Stimulated activated naive CD8-positive, alpha-beta T cell treated with anti-CD3 and anti-CD28 coated beads, Interleukin-15, Interleukin-2, amounts not matched to agents 100 ng/mL and 50 ng/mL, for 24 hours (primary cell): Measurements from ENCODE around the gene AQP2.

Source experiments
- H3K27ac Mint-ChIP-seq: one replicate; pipeline ENCODE4 v1.8.0; 2021; ENCODE audit warnings: mild to moderate bottlenecking, mixed read lengths
- H3K27me3 Mint-ChIP-seq: one replicate; pipeline ENCODE4 v1.8.0; 2021; ENCODE audit warnings: mixed read lengths
- H3K36me3 Mint-ChIP-seq: one replicate; pipeline ENCODE4 v1.8.0; 2021; ENCODE audit warnings: low read depth, mixed read lengths
- H3K4me1 Mint-ChIP-seq: one replicate; pipeline ENCODE4 v1.8.0; 2021; ENCODE audit warnings: low read depth, mixed read lengths
- H3K4me3 Mint-ChIP-seq: one replicate; pipeline ENCODE4 v1.8.0; 2021; ENCODE audit warnings: mild to moderate bottlenecking, mixed read lengths
- H3K9me3 Mint-ChIP-seq: one replicate; pipeline ENCODE4 v1.8.0; 2021; ENCODE audit warnings: mixed read lengths

AQP2 gene

GRCh38 chr12:49943625-49943960, 6.9 kb upstream of the AQP2 start:
- H3K27me3 Mint-ChIP-seq: no peaks in the 10 kb centered on the region

GRCh38 chr12:49944046-49944445, 6.5 kb upstream of the AQP2 start:
- Mint-ChIP-seq H3K27ac (no peak overlapping the region), H3K36me3 (no peaks in the 10 kb centered on the region), H3K4me3 (no peak overlapping the region), H3K27me3 (no peaks in the 10 kb centered on the region), H3K4me1 (peaks cover 27% of the 10 kb centered on the region), H3K9me3 (no peaks in the 10 kb centered on the region)

More at GRCh38 chr12:49943625-49943960, 6.9 kb upstream of the AQP2 start:
- no peak overlapping the region for H3K4me3 Mint-ChIP-seq
- no peaks in the 10 kb centered on the region for H3K9me3 Mint-ChIP-seq
- peaks cover 27% of the 10 kb centered on the region for H3K4me1 Mint-ChIP-seq
- H3K36me3 Mint-ChIP-seq: no peaks in the 10 kb centered on the region
- H3K27ac Mint-ChIP-seq: no peak overlapping the region

- peaks cover 27% of the 10 kb centered on the region for H3K4me1 Mint-ChIP-seq
- H3K9me3 Mint-ChIP-seq: no peaks in the 10 kb centered on the region
- H3K27me3 Mint-ChIP-seq: no peaks in the 10 kb centered on the region
- H3K36me3 Mint-ChIP-seq: no peaks in the 10 kb centered on the region
- peak overlapping the region; percentile 85 for H3K4me3 Mint-ChIP-seq
- H3K27ac Mint-ChIP-seq: peak overlapping the region; percentile 95
Measured at GRCh38 chr12:49944718-49945117, 5.8 kb upstream of the AQP2 start.

- H3K4me1 Mint-ChIP-seq: peaks cover 27% of the 10 kb centered on the region
- peak overlapping the region; percentile 95 for H3K27ac Mint-ChIP-seq
- H3K9me3 Mint-ChIP-seq: no peaks in the 10 kb centered on the region
- H3K27me3 Mint-ChIP-seq: no peaks in the 10 kb centered on the region
- H3K36me3 Mint-ChIP-seq: no peaks in the 10 kb centered on the region
- H3K4me3 Mint-ChIP-seq: peak overlapping the region; percentile 85
Measured at GRCh38 chr12:49945394-49946080, 5.0 kb upstream of the AQP2 start.

GRCh38 chr12:49946086-49946485, 4.5 kb upstream of the AQP2 start:
- Mint-ChIP-seq H3K36me3 (no peaks in the 10 kb centered on the region), H3K4me3 (no peak overlapping the region), H3K9me3 (no peaks in the 10 kb centered on the region), H3K27ac (peak overlapping the region; percentile 95), H3K4me1 (peaks cover 27% of the 10 kb centered on the region), H3K27me3 (no peaks in the 10 kb centered on the region)

GRCh38 chr12:49946497-49946896, 4.0 kb upstream of the AQP2 start:
- peak overlapping the region; percentile 95 for H3K27ac Mint-ChIP-seq
- H3K4me3 Mint-ChIP-seq: no peak overlapping the region
- no peaks in the 10 kb centered on the region for H3K27me3 Mint-ChIP-seq
- H3K36me3 Mint-ChIP-seq: no peaks in the 10 kb centered on the region
- H3K4me1 Mint-ChIP-seq: peaks cover 27% of the 10 kb centered on the region
- H3K9me3 Mint-ChIP-seq: no peaks in the 10 kb centered on the region

- no peaks in the 10 kb centered on the region for H3K27me3 Mint-ChIP-seq
- H3K4me3 Mint-ChIP-seq: no peak overlapping the region
- no peak overlapping the region for H3K27ac Mint-ChIP-seq
- H3K4me1 Mint-ChIP-seq: peaks cover 27% of the 10 kb centered on the region
- H3K9me3 Mint-ChIP-seq: no peaks in the 10 kb centered on the region
- no peaks in the 10 kb centered on the region for H3K36me3 Mint-ChIP-seq
Measured at GRCh38 chr12:49947593-49948226, 2.8 kb upstream of the AQP2 start.

GRCh38 chr12:49948866-49949845, 1.4 kb upstream of the AQP2 start:
- Mint-ChIP-seq H3K27ac (no peak overlapping the region), H3K36me3 (no peaks in the 10 kb centered on the region), H3K9me3 (no peaks in the 10 kb centered on the region), H3K27me3 (peaks cover 5% of the 10 kb centered on the region), H3K4me3 (no peak overlapping the region), H3K4me1 (peaks cover 27% of the 10 kb centered on the region)

- H3K4me3 Mint-ChIP-seq: no peak overlapping the region
- H3K9me3 Mint-ChIP-seq: no peaks in the 10 kb centered on the region
Measured at GRCh38 chr12:49949866-49950265, 671 bp upstream of the AQP2 start.

GRCh38 chr12:49951411-49952240, 1.1 kb downstream of the AQP2 start:
- H3K4me1 Mint-ChIP-seq: peaks cover 2% of the 10 kb centered on the region
- no peaks in the 10 kb centered on the region for H3K9me3 Mint-ChIP-seq
- peaks cover 22% of the 10 kb centered on the region for H3K27me3 Mint-ChIP-seq
- H3K27ac Mint-ChIP-seq: no peak overlapping the region
- H3K36me3 Mint-ChIP-seq: no peaks in the 10 kb centered on the region
- no peak overlapping the region for H3K4me3 Mint-ChIP-seq

More at GRCh38 chr12:49949866-49950265, 671 bp upstream of the AQP2 start:
- H3K27ac Mint-ChIP-seq: no peak overlapping the region
- no peaks in the 10 kb centered on the region for H3K36me3 Mint-ChIP-seq
- H3K27me3 Mint-ChIP-seq: peaks cover 12% of the 10 kb centered on the region
- H3K4me1 Mint-ChIP-seq: peaks cover 20% of the 10 kb centered on the region

- peaks cover 31% of the 10 kb centered on the region for H3K27me3 Mint-ChIP-seq
- H3K36me3 Mint-ChIP-seq: no peaks in the 10 kb centered on the region
- H3K27ac Mint-ChIP-seq: no peak overlapping the region
- H3K4me1 Mint-ChIP-seq: no peaks in the 10 kb centered on the region
- no peaks in the 10 kb centered on the region for H3K9me3 Mint-ChIP-seq
- H3K4me3 Mint-ChIP-seq: no peak overlapping the region
Measured at GRCh38 chr12:49952391-49953055, 2.0 kb downstream of the AQP2 start.

- no peaks in the 10 kb centered on the region for H3K4me1 Mint-ChIP-seq
- H3K9me3 Mint-ChIP-seq: no peaks in the 10 kb centered on the region
- H3K4me3 Mint-ChIP-seq: no peak overlapping the region
- no peak overlapping the region for H3K27ac Mint-ChIP-seq
- peaks cover 38% of the 10 kb centered on the region for H3K27me3 Mint-ChIP-seq
- no peaks in the 10 kb centered on the region for H3K36me3 Mint-ChIP-seq
Measured at GRCh38 chr12:49953151-49953550, 2.6 kb downstream of the AQP2 start.

- Mint-ChIP-seq H3K9me3 (no peaks in the 10 kb centered on the region), H3K4me3 (no peak overlapping the region), H3K4me1 (no peaks in the 10 kb centered on the region), H3K36me3 (no peaks in the 10 kb centered on the region), H3K27ac (no peak overlapping the region), H3K27me3 (peaks cover 48% of the 10 kb centered on the region)
Measured at GRCh38 chr12:49953961-49954846, 3.7 kb downstream of the AQP2 start.
